Uterine smooth muscle cell (primary cell): ENCODE data around the gene FOXN3. TPM values are rescaled to one million over a fixed set of nuclear protein-coding genes. Genes with fewer than 3 reads are reported as not detected.

Experiments
- total RNA-seq: library from RNA; depleted of rRNA; stranded (reverse); fragments of >200 nt; gene quantifications from 2 replicates; pipeline ENCODE4 v1.2.3, GENCODE V29; 2014

FOXN3 gene
- total RNA-seq, result 6.3 and 12.7 TPM in 2 replicates

GRCh38 chr14:89417091-89417464 is at the start of gene FOXN3:
Gene FOXN3 (minus strand): TSS chr14:89417233. CDS start chr14:89412476, 4,757 bp downstream.

